Keratinocyte (primary cell): ENCODE measurements around the gene PABPN1. TPM values are rescaled to one million over a fixed set of nuclear protein-coding genes. Genes with fewer than 3 reads are reported as not detected.
A peak's percentile ranks its signal among the peaks of the same experiment; 100 is the strongest.

Experiments
- DNase-seq: peaks from one replicate; pipeline ENCODE4 v3.0.0-alpha.2; 2011; ENCODE audit warnings: low read depth, missing footprints, low spot score
- FAIRE-seq: peaks from 2 replicates; lab custom pipeline; 2011; peaks lifted over from hg19 to GRCh38; lab: Jason Lieb, UNC
- H2AFZ ChIP-seq: 2 replicates; pipeline ENCODE4 v1.6.0; 2012; ENCODE audit warnings: low read length, control low read depth, inconsistent platforms; ENCODE audit not compliant: control insufficient read depth
- H3K27ac ChIP-seq: 2 replicates; pipeline ENCODE4 v1.5.1; 2011; ENCODE audit warnings: low read length; ENCODE audit not compliant: control insufficient read depth, insufficient read depth
- H3K27me3 ChIP-seq: 3 replicates; pipeline ENCODE4 v1.6.0; 2011; ENCODE audit warnings: low read length; ENCODE audit not compliant: control insufficient read depth, insufficient read depth; ENCODE audit errors: extremely low read depth
- H3K36me3 ChIP-seq, 2 experiments: 2 replicates in 1 of 2; 3 replicates in 1 of 2; pipeline ENCODE4 v1.5.1; 2011; ENCODE audit warnings: low read length in 2 of 2, mild to moderate bottlenecking in 1 of 2; ENCODE audit not compliant: control insufficient read depth in 2 of 2, insufficient read depth in 2 of 2; ENCODE audit errors: extremely low read depth in 1 of 2
- H3K4me1 ChIP-seq: 3 replicates; pipeline ENCODE4 v1.5.1; 2011; ENCODE audit warnings: low read length; ENCODE audit not compliant: control insufficient read depth, insufficient read depth; ENCODE audit errors: extremely low read depth
- H3K4me2 ChIP-seq: 3 replicates; pipeline ENCODE4 v1.6.0; 2011; ENCODE audit warnings: low read depth, low read length; ENCODE audit not compliant: control insufficient read depth, insufficient read depth; ENCODE audit errors: extremely low read depth
- H3K4me3 ChIP-seq, 3 experiments: fragments of 200-600 bp in 1 of 3; sonication (generic) in 1 of 3; 2 replicates in 2 of 3; 3 replicates in 1 of 3; pipeline ENCODE4 v1.5.1; 2011 to 2016; ENCODE audit warnings: low read length in 3 of 3, mild to moderate bottlenecking in 3 of 3, control low read depth in 2 of 3, inconsistent platforms in 1 of 3, low read depth in 1 of 3, mixed read lengths in 1 of 3, mixed run types in 1 of 3, moderate library complexity in 1 of 3; ENCODE audit not compliant: control insufficient read depth in 2 of 3, insufficient read depth in 2 of 3; ENCODE audit errors: extremely low read depth in 1 of 3
- H3K79me2 ChIP-seq: 2 replicates; pipeline ENCODE4 v1.6.0; 2012; ENCODE audit warnings: low read length; ENCODE audit not compliant: control insufficient read depth, insufficient read depth
- H3K9ac ChIP-seq: 3 replicates; pipeline ENCODE4 v1.6.0; 2011; ENCODE audit warnings: low read length; ENCODE audit not compliant: control insufficient read depth, insufficient read depth; ENCODE audit errors: extremely low read depth
- H3K9me1 ChIP-seq: 3 replicates; pipeline ENCODE4 v1.6.0; 2011; ENCODE audit warnings: low read length; ENCODE audit not compliant: control insufficient read depth, insufficient read depth; ENCODE audit errors: extremely low read depth
- H3K9me3 ChIP-seq: 2 replicates; pipeline ENCODE4 v1.5.1; 2012; ENCODE audit warnings: low read depth, low read length; ENCODE audit not compliant: control insufficient read depth
- H4K20me1 ChIP-seq: 3 replicates; pipeline ENCODE4 v1.6.0; 2011; ENCODE audit warnings: low read length; ENCODE audit not compliant: control insufficient read depth, insufficient read depth; ENCODE audit errors: extremely low read depth
- CTCF ChIP-seq, 3 experiments: IDR thresholded peaks in 1 of 3; conservative IDR thresholded peaks in 1 of 3; optimal IDR thresholded peaks in 1 of 3; 2 replicates in 2 of 3; 3 replicates in 1 of 3; pipeline versions ENCODE3 to v1.5.1; 2011; ENCODE audit warnings: low read length in 3 of 3, mild to moderate bottlenecking in 3 of 3, moderate library complexity in 2 of 3, control low read depth in 1 of 3, inconsistent platforms in 1 of 3; ENCODE audit not compliant: insufficient read depth in 2 of 3; ENCODE audit errors: extremely low read depth in 1 of 3
- EZH2 ChIP-seq: IDR thresholded peaks from one replicate; pipeline ENCODE4 v1.6.1; 2012; ENCODE audit warnings: inconsistent platforms, mild to moderate bottlenecking, low read length, moderate library complexity
- dilution Hi-C: fragments of 300-500 bp; cut with MboI; formaldehyde crosslinking; loops from one replicate; pipeline ENCODE4 v1.7.0; 2020; ENCODE audit warnings: low sequenced_read_pairs; ENCODE audit not compliant: extremely low pct_ligation_motif_present
- polyA plus RNA-seq, 5 experiments: library from polyadenylated mRNA; depleted of rRNA in 3 of 5; stranded (reverse) in 3 of 5; stranded (forward) in 1 of 5; unstranded in 1 of 5; fragments of >200 nt; gene quantifications; 1 replicate in 1 of 5; 2 replicates in 3 of 5; 3 replicates in 1 of 5; pipeline versions ENCODE4 v1.2.1 to v1.2.3, GENCODE V29; 2011 to 2012; ENCODE audit warnings: missing spikeins in 2 of 5, low read depth in 1 of 5, low replicate concordance in 1 of 5

PABPN1 gene
- polyA plus RNA-seq, 1 donor (not counting 4 experiments of a cell fraction or from before 2014, with no cell fraction given): 185 TPM

- TF ChIP-seq CTCF (optimal IDR thresholded peaks at IDR 0.05 in 1 of 3, IDR thresholded peaks at IDR 0.05 in 1 of 3, conservative IDR thresholded peaks at IDR 0.05 in 1 of 3; ENCODE audit: extremely low read depth in 1 of 3, insufficient read depth in 2 of 3, low read length in 3 of 3): no peak
- TF ChIP-seq EZH2: no peak
- Histone ChIP-seq H3K9ac (peak overlapping the region; percentile 83), H3K27me3 (no peaks in the 10 kb centered on the region), H3K36me3 (no peaks in the 10 kb centered on the region), H3K9me3 (no peaks in the 10 kb centered on the region), H3K27ac (peak overlapping the region; percentile 81), H3K9me1 (no peaks in the 10 kb centered on the region), H3K79me2 (peaks cover 2% of the 10 kb centered on the region), H2AFZ (peak overlapping the region; percentile 95), H3K4me1 (peaks cover 39% of the 10 kb centered on the region), H3K4me3 (peak overlapping the region; percentile 49 to 80 (median 77)), H4K20me1 (no peaks in the 10 kb centered on the region), H3K4me2 (peak overlapping the region; percentile 93)
- FAIRE-seq (no peak), DNase-seq (no peak)
- dilution Hi-C loops: no loop called here
These were observed 19.3 kb upstream of the PABPN1 start for GRCh38 chr14:23301969-23302289.

GRCh38 chr14:23302290-23303225 lies 18.7 kb upstream of the PABPN1 start, which contains the start of gene PPP1R3E:
Gene PPP1R3E (minus strand): TSS chr14:23302859. CDS start chr14:23302576, 283 bp downstream.
- TF ChIP-seq CTCF (optimal IDR thresholded peaks at IDR 0.05 in 1 of 3, IDR thresholded peaks at IDR 0.05 in 1 of 3, conservative IDR thresholded peaks at IDR 0.05 in 1 of 3; ENCODE audit: extremely low read depth in 1 of 3, insufficient read depth in 2 of 3, low read length in 3 of 3) (no peak), EZH2 (no peak)

More at GRCh38 chr14:23302290-23303225, 18.7 kb upstream of the PABPN1 start, which contains the start of gene PPP1R3E:
- Histone ChIP-seq H3K9ac (peak within 1 kb of the TSS; percentile 83), H3K27me3 (no peaks in the 10 kb centered on the region), H3K27ac (peak within 1 kb of the TSS; percentile 81), H4K20me1 (no peaks in the 10 kb centered on the region), H3K4me3 (peak within 1 kb of the TSS; percentile 49 to 80 (median 77)), H3K36me3 (peaks cover 0 to 4% of the 10 kb centered on the region in 2 experiments), H3K79me2 (peaks cover 9% of the 10 kb centered on the region), H3K4me2 (peak within 1 kb of the TSS; percentile 93), H3K4me1 (peaks cover 42% of the 10 kb centered on the region), H3K9me1 (no peaks in the 10 kb centered on the region), H2AFZ (peak within 1 kb of the TSS; percentile 95), H3K9me3 (no peaks in the 10 kb centered on the region)
- no peak for FAIRE-seq
- DNase-seq: no peak
- dilution Hi-C loops: no loop called here
